HEK293 (cell line): Measurements from ENCODE around the gene BID.

ENCODE experiments used
- CTCF ChIA-PET: fragments of 350-600 bp; formaldehyde crosslinking; extraction: SDS; loops from one replicate; lab custom pipeline; 2021; ENCODE audit warnings: antibody characterized with exemption; lab: Yijun Ruan, JAX
- POLR2A ChIA-PET: fragments of 300-600 bp; formaldehyde crosslinking; extraction: SDS; loops from one replicate; lab custom pipeline; 2020; ENCODE audit warnings: antibody characterized with exemption, inconsistent platforms; lab: Yijun Ruan, JAX
- H3K27ac ChIP-seq: fragments of 200-500 bp; sonication (Bioruptor generic); 2 replicates; pipeline ENCODE4 v1.5.1; 2014; ENCODE audit warnings: low read depth, low read length, control low read depth, inconsistent platforms; ENCODE audit errors: extremely low read depth
- H3K36me3 ChIP-seq, 2 experiments: fragments of 200-500 bp in 1 of 2; sonication (Bioruptor generic) in 1 of 2; 1 replicate in 1 of 2; 2 replicates in 1 of 2; pipeline ENCODE4 v1.5.1; 2014 to 2017; ENCODE audit warnings: inconsistent platforms in 2 of 2, low read length in 2 of 2; ENCODE audit not compliant: control insufficient read depth in 2 of 2, insufficient read depth in 1 of 2
- H3K4me1 ChIP-seq: fragments of 200-500 bp; sonication (Bioruptor generic); 2 replicates; pipeline ENCODE4 v1.5.1; 2014; ENCODE audit warnings: mild to moderate bottlenecking, low read length, inconsistent platforms; ENCODE audit not compliant: control insufficient read depth, insufficient read depth
- H3K4me3 ChIP-seq: 2 replicates; pipeline ENCODE4 v1.5.1; 2011; ENCODE audit warnings: low read depth, mild to moderate bottlenecking, control low read depth, low read length, moderate library complexity
- H3K9me3 ChIP-seq: fragments of 200-500 bp; sonication (Bioruptor generic); 2 replicates; pipeline ENCODE4 v1.5.1; 2014; ENCODE audit warnings: low read depth, low read length, inconsistent platforms; ENCODE audit not compliant: control insufficient read depth, insufficient read depth
- GFI1B ChIP-seq: fragments of 450-650 bp; formaldehyde crosslinking; IDR thresholded peaks from 2 replicates; pipeline ENCODE4 v1.5.1; 2016; ENCODE audit warnings: missing biosample characterization, missing genetic modification characterization
- OSR2 ChIP-seq: fragments of 450-650 bp; formaldehyde crosslinking; IDR thresholded peaks from 2 replicates; pipeline ENCODE4 v1.5.1; 2016; ENCODE audit warnings: missing biosample characterization, missing genetic modification characterization
- RBAK ChIP-seq: fragments of 450-650 bp; formaldehyde crosslinking; IDR thresholded peaks from 2 replicates; pipeline ENCODE4 v1.5.1; 2016; ENCODE audit warnings: missing biosample characterization, missing genetic modification characterization
- ZNF221 ChIP-seq: fragments of 450-650 bp; formaldehyde crosslinking; IDR thresholded peaks from 2 replicates; pipeline ENCODE4 v1.5.1; 2017; ENCODE audit warnings: missing biosample characterization, missing genetic modification characterization, borderline replicate concordance
- ZNF354C ChIP-seq: fragments of 450-650 bp; formaldehyde crosslinking; IDR thresholded peaks from 2 replicates; pipeline ENCODE4 v1.5.1; 2016; ENCODE audit warnings: missing biosample characterization, missing genetic modification characterization, low read depth, borderline replicate concordance
- ZNF521 ChIP-seq: fragments of 450-650 bp; formaldehyde crosslinking; IDR thresholded peaks from 2 replicates; pipeline ENCODE4 v1.5.1; 2017; ENCODE audit warnings: missing biosample characterization, mild to moderate bottlenecking, missing genetic modification characterization
- ZNF791 ChIP-seq: fragments of 450-650 bp; formaldehyde crosslinking; IDR thresholded peaks from 2 replicates; pipeline ENCODE4 v1.5.1; 2016; ENCODE audit warnings: missing biosample characterization, missing genetic modification characterization
- TF ChIP-seq, protein P1 (sequence below): fragments of 450-650 bp; formaldehyde crosslinking; IDR thresholded peaks from 2 replicates; pipeline ENCODE4 v1.5.1; 2016; ENCODE audit warnings: missing biosample characterization, missing genetic modification characterization
- TF ChIP-seq, protein P2 (sequence below): fragments of 450-650 bp; formaldehyde crosslinking; IDR thresholded peaks from 2 replicates; pipeline ENCODE4 v1.5.1; 2017; ENCODE audit warnings: missing biosample characterization, missing genetic modification characterization
- TF ChIP-seq, protein P3 (sequence below): fragments of 450-650 bp; formaldehyde crosslinking; IDR thresholded peaks from 2 replicates; pipeline ENCODE4 v1.5.1; 2016; ENCODE audit warnings: missing biosample characterization, missing genetic modification characterization
- TF ChIP-seq, protein P4 (sequence below): fragments of 450-650 bp; formaldehyde crosslinking; IDR thresholded peaks from 2 replicates; pipeline ENCODE4 v1.5.1; 2016; ENCODE audit warnings: missing biosample characterization, missing genetic modification characterization

Gene BID

DNA sequence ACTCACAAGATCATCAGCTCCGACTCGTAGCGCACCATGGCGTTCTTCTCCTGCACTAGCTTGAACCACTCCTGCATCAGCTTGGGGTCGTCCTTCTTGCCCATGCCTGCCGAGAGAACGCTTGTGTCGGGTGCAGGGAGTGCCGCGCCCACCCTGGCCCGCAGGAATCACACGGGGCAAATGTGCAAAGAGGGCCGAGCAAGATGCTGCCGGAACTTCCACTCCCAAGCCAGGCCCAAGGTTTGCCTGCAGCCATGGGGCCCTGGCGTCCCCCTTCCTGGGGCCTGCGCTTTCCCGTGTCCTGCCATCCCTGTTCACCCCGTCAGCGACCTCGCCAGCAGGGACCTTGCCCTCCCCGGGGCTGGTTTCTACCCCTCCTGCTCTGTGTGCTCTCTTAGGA, 16.9 kb upstream of the BID start:
- CTCF ChIA-PET, result interaction anchor here (0.7 to 1.8 kb wide), 4 partner anchors 19 to 286 kb away, joined by 3 to 6 read pairs (median 4); partner anchors contain the start of gene PEX26
- H3K27ac ChIP-seq, result no peak overlapping the region
- no peaks in the 10 kb centered on the region for H3K9me3 ChIP-seq
- no peaks in the 10 kb centered on the region for H3K4me1 ChIP-seq
- peaks cover 0 to 31% of the 10 kb centered on the region in 2 experiments; a peak in 1 of 3 replicates for H3K36me3 ChIP-seq
- H3K4me3 ChIP-seq, result no peak overlapping the region
- TF ChIP-seq GFI1B (no peak), RBAK (tag by site-specific recombination) (no peak), OSR2 (tag by site-specific recombination) (no peak)
- TF ChIP-seq, protein P1, sequence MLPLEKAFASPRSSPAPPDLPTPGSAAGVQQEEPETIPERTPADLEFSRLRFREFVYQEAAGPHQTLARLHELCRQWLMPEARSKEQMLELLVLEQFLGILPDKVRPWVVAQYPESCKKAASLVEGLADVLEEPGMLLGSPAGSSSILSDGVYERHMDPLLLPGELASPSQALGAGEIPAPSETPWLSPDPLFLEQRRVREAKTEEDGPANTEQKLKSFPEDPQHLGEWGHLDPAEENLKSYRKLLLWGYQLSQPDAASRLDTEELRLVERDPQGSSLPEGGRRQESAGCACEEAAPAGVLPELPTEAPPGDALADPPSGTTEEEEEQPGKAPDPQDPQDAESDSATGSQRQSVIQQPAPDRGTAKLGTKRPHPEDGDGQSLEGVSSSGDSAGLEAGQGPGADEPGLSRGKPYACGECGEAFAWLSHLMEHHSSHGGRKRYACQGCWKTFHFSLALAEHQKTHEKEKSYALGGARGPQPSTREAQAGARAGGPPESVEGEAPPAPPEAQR (tag by site-specific recombination), result no peak
- TF ChIP-seq, protein P2, sequence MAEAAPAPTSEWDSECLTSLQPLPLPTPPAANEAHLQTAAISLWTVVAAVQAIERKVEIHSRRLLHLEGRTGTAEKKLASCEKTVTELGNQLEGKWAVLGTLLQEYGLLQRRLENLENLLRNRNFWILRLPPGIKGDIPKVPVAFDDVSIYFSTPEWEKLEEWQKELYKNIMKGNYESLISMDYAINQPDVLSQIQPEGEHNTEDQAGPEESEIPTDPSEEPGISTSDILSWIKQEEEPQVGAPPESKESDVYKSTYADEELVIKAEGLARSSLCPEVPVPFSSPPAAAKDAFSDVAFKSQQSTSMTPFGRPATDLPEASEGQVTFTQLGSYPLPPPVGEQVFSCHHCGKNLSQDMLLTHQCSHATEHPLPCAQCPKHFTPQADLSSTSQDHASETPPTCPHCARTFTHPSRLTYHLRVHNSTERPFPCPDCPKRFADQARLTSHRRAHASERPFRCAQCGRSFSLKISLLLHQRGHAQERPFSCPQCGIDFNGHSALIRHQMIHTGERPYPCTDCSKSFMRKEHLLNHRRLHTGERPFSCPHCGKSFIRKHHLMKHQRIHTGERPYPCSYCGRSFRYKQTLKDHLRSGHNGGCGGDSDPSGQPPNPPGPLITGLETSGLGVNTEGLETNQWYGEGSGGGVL (tag by site-specific recombination), result no peak
- POLR2A ChIA-PET, result no interaction called here

DNA sequence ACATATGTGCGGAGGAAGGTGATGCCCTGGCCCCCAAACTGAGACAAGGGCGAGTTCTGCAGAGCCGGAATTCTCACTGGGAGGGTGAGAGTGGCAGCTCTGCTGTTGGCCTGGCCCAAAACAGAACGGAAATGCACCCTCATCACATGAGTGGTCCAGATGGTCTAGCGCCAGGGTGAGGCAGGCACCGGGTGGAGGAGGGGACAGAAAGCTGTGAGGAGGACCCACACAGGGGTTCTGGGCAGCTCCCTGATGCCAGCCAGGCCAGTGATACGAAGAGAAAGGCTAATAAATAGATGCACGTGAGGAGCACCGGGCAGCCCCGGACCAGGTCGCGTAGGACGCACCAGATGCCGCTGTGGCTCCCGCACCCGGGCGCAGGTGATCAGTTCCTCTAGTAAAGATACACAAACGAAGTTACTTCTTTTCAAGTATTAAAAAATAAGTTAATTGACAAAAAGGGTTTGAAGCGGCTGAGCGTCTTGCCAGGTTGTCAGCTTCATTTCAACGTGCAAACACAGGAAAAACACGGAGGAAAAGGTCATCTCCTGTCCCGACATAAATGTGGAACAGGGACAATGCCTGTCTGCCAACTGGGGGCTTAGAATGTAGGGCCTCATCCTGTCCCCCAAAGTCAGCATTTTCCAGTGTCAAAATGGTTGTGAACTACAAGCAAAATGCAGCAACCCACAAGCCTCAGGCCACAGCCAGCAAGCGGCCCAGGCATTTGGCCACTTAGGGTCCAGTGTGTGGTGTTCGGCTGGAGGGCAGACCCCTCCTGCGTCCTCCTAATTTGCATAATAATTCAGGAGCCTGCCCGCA, 15.3 kb upstream of the BID start:
- POLR2A ChIA-PET, result no interaction called here
- no peaks in the 10 kb centered on the region for H3K4me1 ChIP-seq
- TF ChIP-seq, protein P3, sequence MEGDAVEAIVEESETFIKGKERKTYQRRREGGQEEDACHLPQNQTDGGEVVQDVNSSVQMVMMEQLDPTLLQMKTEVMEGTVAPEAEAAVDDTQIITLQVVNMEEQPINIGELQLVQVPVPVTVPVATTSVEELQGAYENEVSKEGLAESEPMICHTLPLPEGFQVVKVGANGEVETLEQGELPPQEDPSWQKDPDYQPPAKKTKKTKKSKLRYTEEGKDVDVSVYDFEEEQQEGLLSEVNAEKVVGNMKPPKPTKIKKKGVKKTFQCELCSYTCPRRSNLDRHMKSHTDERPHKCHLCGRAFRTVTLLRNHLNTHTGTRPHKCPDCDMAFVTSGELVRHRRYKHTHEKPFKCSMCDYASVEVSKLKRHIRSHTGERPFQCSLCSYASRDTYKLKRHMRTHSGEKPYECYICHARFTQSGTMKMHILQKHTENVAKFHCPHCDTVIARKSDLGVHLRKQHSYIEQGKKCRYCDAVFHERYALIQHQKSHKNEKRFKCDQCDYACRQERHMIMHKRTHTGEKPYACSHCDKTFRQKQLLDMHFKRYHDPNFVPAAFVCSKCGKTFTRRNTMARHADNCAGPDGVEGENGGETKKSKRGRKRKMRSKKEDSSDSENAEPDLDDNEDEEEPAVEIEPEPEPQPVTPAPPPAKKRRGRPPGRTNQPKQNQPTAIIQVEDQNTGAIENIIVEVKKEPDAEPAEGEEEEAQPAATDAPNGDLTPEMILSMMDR (tag by site-specific recombination), result no peak
- TF ChIP-seq, protein P2 (tag by site-specific recombination), result no peak
- TF ChIP-seq ZNF521, result no peak
- TF ChIP-seq ZNF354C (tag by site-specific recombination), result no peak
- TF ChIP-seq, protein P4, sequence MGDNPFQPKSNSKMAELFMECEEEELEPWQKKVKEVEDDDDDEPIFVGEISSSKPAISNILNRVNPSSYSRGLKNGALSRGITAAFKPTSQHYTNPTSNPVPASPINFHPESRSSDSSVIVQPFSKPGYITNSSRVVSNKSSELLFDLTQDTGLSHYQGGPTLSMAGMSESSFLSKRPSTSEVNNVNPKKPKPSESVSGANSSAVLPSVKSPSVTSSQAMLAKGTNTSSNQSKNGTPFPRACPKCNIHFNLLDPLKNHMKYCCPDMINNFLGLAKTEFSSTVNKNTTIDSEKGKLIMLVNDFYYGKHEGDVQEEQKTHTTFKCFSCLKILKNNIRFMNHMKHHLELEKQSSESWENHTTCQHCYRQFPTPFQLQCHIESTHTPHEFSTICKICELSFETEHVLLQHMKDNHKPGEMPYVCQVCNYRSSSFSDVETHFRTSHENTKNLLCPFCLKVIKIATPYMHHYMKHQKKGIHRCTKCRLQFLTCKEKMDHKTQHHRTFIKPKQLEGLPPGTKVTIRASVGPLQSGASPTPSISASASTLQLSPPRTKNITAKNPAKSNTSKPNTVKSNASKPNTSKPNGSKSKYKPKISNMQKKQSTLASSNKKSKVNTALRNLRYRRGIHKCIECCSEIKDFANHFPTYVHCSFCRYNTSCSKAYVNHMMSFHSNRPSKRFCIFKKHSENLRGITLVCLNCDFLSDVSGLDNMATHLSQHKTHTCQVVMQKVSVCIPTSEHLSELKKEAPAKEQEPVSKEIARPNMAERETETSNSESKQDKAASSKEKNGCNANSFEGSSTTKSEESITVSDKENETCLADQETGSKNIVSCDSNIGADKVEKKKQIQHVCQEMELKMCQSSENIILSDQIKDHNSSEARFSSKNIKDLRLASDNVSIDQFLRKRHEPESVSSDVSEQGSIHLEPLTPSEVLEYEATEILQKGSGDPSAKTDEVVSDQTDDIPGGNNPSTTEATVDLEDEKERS (tag by site-specific recombination), result no peak
- TF ChIP-seq ZNF791, result no peak
- no peak for TF ChIP-seq ZNF221 (tag by site-specific recombination)
- TF ChIP-seq, all 188 proteins: peak for 0
- peaks cover 0 to 31% of the 10 kb centered on the region in 2 experiments; a peak in 1 of 3 replicates for H3K36me3 ChIP-seq
- H3K27ac ChIP-seq, result no peak overlapping the region
- CTCF ChIA-PET, result interaction anchor here (1.6 kb wide), 1 partner anchor 10 kb away, joined by 5 read pairs; no protein-coding TSS in a partner anchor
- no peak overlapping the region for H3K4me3 ChIP-seq
- no peaks in the 10 kb centered on the region for H3K9me3 ChIP-seq
